Skeletal muscle tissue (tissue), 4 donors: Measurements from ENCODE around the gene C11orf58. TPM values are rescaled to one million over a fixed set of nuclear protein-coding genes. Genes with fewer than 3 reads are reported as not detected.

Experiments
- H3K27ac ChIP-seq: one replicate; pipeline ENCODE4 v1.7.0; 2013; ENCODE audit warnings: mild to moderate bottlenecking, low read depth, low read length, inconsistent platforms
- H3K27me3 ChIP-seq, 3 donors: one replicate each; pipeline ENCODE4 v1.7.0; 2013; ENCODE audit warnings: low read length in 3 of 3; ENCODE audit not compliant: control insufficient read depth in 3 of 3, insufficient read depth in 3 of 3
- H3K36me3 ChIP-seq, 3 donors: one replicate each; pipeline ENCODE4 v1.7.0; 2013; ENCODE audit warnings: low read length in 3 of 3; ENCODE audit not compliant: control insufficient read depth in 3 of 3, insufficient read depth in 3 of 3
- H3K4me1 ChIP-seq, 3 donors: one replicate each; pipeline ENCODE4 v1.7.0; 2013; ENCODE audit warnings: low read length in 3 of 3, mild to moderate bottlenecking in 3 of 3; ENCODE audit not compliant: control insufficient read depth in 3 of 3, insufficient read depth in 3 of 3
- H3K4me3 ChIP-seq, 3 donors: one replicate each; pipeline ENCODE4 v1.7.0; 2013; ENCODE audit warnings: low read length in 3 of 3
- H3K9ac ChIP-seq, 3 donors: one replicate each; pipeline ENCODE4 v1.7.0; 2013; ENCODE audit warnings: low read length in 3 of 3, mild to moderate bottlenecking in 3 of 3, moderate library complexity in 2 of 3, low read depth in 1 of 3
- H3K9me3 ChIP-seq, 3 donors: one replicate each; pipeline ENCODE4 v1.7.0; 2013; ENCODE audit warnings: low read length in 3 of 3; ENCODE audit not compliant: control insufficient read depth in 3 of 3
- total RNA-seq: library from RNA; depleted of rRNA; stranded (reverse); fragments of >200 nt; gene quantifications from one replicate; pipeline ENCODE4 v1.2.3, GENCODE V29; 2014
- donor health status: Osteomylitis.

C11orf58 gene
- total RNA-seq, 1 donor from 2014 or later: 150 TPM

GRCh38 chr11:16764888-16765287, 26.4 kb downstream of the C11orf58 start:
- H3K27ac ChIP-seq: no peak overlapping the region
- no peaks in the 10 kb centered on the region for H3K4me1 ChIP-seq
- no peaks in the 10 kb centered on the region for H3K9me3 ChIP-seq
- H3K27me3 ChIP-seq: peaks cover 0 to 4% (median 4%) of the 10 kb centered on the region in 3 donors
- no peak overlapping the region for H3K9ac ChIP-seq
- no peak overlapping the region for H3K4me3 ChIP-seq
- H3K36me3 ChIP-seq: no peaks in the 10 kb centered on the region

DNA sequence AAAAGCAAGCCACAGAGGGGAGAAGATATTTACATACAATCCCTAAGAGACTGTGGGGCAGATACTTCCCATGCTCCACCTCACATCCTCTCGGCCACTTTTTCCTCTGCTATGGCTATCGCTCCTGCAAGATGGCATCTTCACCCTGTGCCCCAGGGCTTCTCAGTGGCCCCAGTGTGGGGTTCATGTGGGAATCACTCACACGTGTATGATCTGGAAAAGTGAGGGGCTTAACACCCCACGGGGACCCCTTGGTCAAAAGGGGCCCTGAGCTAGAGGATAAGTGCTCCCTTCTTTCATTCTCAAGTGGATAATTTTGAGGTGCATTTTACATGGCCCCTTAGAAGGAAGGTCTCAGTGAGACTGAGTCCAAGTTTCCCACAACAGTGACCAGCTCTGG, 28.7 kb downstream of the C11orf58 start:
- Histone ChIP-seq H3K36me3 (no peaks in the 10 kb centered on the region), H3K4me1 (no peaks in the 10 kb centered on the region), H3K27me3 (peaks cover 0 to 4% (median 4%) of the 10 kb centered on the region in 3 donors), H3K27ac (no peak overlapping the region), H3K4me3 (no peak overlapping the region), H3K9me3 (no peaks in the 10 kb centered on the region), H3K9ac (no peak overlapping the region)

DNA sequence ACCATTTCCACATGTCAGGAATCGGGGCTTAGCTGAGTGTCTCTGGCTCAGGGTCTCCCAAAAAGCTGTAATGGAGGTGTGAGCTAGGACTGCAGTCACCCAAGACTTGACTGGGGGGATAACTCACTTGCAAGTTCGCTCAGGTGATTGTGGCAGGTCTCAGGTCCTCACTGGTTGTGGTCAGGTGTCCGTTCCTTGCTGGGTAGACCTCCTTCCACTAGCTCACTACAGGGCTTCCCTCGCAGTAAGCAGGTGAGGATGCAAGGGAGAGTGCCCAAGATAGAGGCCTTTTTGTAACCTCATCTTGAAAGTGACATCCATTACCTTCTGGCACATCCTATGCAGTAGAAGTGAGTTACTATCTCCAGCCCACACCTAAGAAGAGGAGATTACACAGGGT, 29.5 kb downstream of the C11orf58 start:
- H3K9ac ChIP-seq: no peak overlapping the region
- no peaks in the 10 kb centered on the region for H3K9me3 ChIP-seq
- no peak overlapping the region for H3K4me3 ChIP-seq
- H3K36me3 ChIP-seq: no peaks in the 10 kb centered on the region
- H3K27ac ChIP-seq: no peak overlapping the region
- H3K4me1 ChIP-seq: no peaks in the 10 kb centered on the region
- H3K27me3 ChIP-seq: peaks cover 0 to 4% (median 4%) of the 10 kb centered on the region in 3 donors

DNA sequence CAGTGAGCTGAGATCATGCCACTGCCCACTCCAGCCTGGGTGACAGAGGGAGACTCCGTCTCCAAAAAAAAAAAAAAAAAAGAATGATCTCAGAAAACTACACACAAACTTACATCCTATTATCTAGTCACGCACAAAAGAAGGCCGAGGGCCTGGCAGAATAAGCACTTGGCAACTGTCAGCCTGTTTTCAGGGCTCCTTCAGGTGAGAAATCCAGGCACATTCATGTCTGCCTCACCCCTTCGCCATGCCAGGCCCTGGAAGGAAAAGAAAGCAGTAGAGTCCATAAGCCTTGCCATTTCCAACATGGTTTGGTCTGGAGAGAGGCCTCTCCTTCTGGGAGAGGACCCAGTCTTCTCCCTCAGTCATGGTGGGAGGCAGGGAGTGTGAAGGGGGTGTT, 30.9 kb downstream of the C11orf58 start:
- H3K27ac ChIP-seq: no peak overlapping the region

GRCh38 chr11:16770016-16770415, 31.6 kb downstream of the C11orf58 start:
- H3K4me1 ChIP-seq: peaks cover 0 to 5% (median under 1%) of the 10 kb centered on the region in 3 donors
- H3K27ac ChIP-seq: no peak overlapping the region
- peaks cover 0 to 4% (median 4%) of the 10 kb centered on the region in 3 donors for H3K27me3 ChIP-seq
- H3K9me3 ChIP-seq: no peaks in the 10 kb centered on the region
- H3K9ac ChIP-seq: no peak overlapping the region
- H3K36me3 ChIP-seq: no peaks in the 10 kb centered on the region
- H3K4me3 ChIP-seq: no peak overlapping the region

More for the DNA sequence above, 30.9 kb downstream of the C11orf58 start:
- no peaks in the 10 kb centered on the region for H3K36me3 ChIP-seq
- no peak overlapping the region for H3K9ac ChIP-seq
- no peak overlapping the region for H3K4me3 ChIP-seq
- peaks cover 0 to 4% (median 4%) of the 10 kb centered on the region in 3 donors for H3K27me3 ChIP-seq
- no peaks in the 10 kb centered on the region for H3K9me3 ChIP-seq
- H3K4me1 ChIP-seq: peaks cover 0 to 3% (median 0%) of the 10 kb centered on the region in 3 donors

GRCh38 chr11:16771350-16772140, 33.1 kb downstream of the C11orf58 start:
- no peak overlapping the region for H3K4me3 ChIP-seq
- H3K4me1 ChIP-seq: peaks cover 10 to 15% (median 13%) of the 10 kb centered on the region in 3 donors
- no peaks in the 10 kb centered on the region for H3K9me3 ChIP-seq
- H3K27ac ChIP-seq: no peak overlapping the region
- H3K36me3 ChIP-seq: no peaks in the 10 kb centered on the region
- H3K27me3 ChIP-seq: peaks cover 0 to 4% (median 0%) of the 10 kb centered on the region in 3 donors
- no peak overlapping the region for H3K9ac ChIP-seq

- Histone ChIP-seq H3K4me1 (peaks cover 10 to 20% (median 13%) of the 10 kb centered on the region in 3 donors), H3K27ac (no peak overlapping the region), H3K36me3 (no peaks in the 10 kb centered on the region), H3K27me3 (peaks cover 0 to 4% (median 0%) of the 10 kb centered on the region in 3 donors), H3K9me3 (no peaks in the 10 kb centered on the region), H3K9ac (no peak overlapping the region), H3K4me3 (no peak overlapping the region)
Observed at GRCh38 chr11:16772141-16772512, 33.7 kb downstream of the C11orf58 start.

DNA sequence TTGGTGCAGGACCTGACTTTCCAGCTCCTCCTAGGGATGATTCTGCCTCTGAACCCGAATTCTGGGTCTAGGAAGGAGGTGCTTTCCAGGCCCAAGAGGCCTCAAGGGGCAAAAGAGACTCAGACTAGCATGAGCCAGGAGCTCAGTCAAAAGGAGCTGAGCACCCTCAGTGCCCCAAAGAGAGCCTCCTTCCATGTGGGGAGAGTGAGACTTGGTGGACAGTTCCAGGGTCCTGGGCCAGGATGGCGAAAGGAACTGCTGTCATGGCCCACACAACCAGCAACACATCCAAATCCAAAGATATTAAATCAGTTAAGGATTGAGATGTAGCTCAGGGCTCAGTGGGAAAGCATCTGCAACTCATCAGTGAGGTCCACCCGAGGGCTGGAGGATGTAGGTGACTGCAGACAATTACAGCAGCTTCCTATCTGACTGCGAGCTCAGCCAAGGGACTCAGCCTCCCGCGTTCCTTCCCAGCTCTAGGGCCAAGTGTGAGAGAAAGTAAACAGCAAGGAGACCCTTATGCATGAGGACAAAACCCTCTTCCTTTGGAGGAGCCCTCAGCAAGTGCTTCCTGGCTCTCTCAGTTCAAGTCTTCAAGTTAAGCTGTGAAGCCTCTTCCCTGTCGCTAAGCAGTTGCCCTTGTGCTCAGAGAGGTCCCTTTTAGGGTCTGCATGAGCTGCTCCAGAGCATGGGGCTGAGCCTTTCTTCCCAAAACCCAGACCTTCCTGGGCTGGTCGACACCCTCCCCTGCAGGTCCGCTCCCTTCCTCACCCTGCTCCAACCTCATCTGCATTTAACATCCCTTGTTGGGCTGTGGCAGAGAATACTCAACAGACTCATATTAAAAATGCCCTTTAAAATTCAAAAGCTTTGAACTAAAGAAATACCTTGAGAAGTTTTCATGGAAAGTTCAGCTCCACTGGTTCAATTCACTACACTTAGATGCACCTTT, 35.8 kb downstream of the C11orf58 start:
- H3K36me3 ChIP-seq: no peaks in the 10 kb centered on the region
- H3K27me3 ChIP-seq: no peaks in the 10 kb centered on the region
- H3K9ac ChIP-seq: no peak overlapping the region
- no peak overlapping the region for H3K4me3 ChIP-seq
- H3K27ac ChIP-seq: no peak overlapping the region
- H3K4me1 ChIP-seq: peaks cover 10 to 20% (median 13%) of the 10 kb centered on the region in 3 donors
- H3K9me3 ChIP-seq: no peaks in the 10 kb centered on the region

- Histone ChIP-seq H3K9ac (no peak overlapping the region), H3K36me3 (no peaks in the 10 kb centered on the region), H3K9me3 (no peaks in the 10 kb centered on the region), H3K27me3 (no peaks in the 10 kb centered on the region), H3K4me3 (no peak overlapping the region), H3K27ac (no peak overlapping the region), H3K4me1 (peaks cover 10 to 20% (median 13%) of the 10 kb centered on the region in 3 donors)
Observed at GRCh38 chr11:16774936-16775613, 36.6 kb downstream of the C11orf58 start.
